ENCODE data around the gene NEK6.
A peak's percentile ranks its signal among the peaks of the same experiment; 100 is the strongest.

The NEK6 gene

GRCh38 chr9:124348831-124349230 is 91.1 kb downstream of the NEK6 start:
- no peak for TF ChIP-seq CTCF (conservative IDR thresholded peaks at IDR 0.05; ENCODE audit: low read depth)
- H3K27ac ChIP-seq: peak overlapping the region; percentile 33
- ChIA-PET POLR2A (ENCODE audit: low non-redundant PET) (no interaction called here), CTCF (no interaction called here)
- DNase-seq (ENCODE audit: low spot score): no peak

- DNase-seq (ENCODE audit: low spot score): no peak
- CTCF ChIA-PET: no interaction called here
- TF ChIP-seq CTCF (conservative IDR thresholded peaks at IDR 0.05; ENCODE audit: low read depth): no peak
- POLR2A ChIA-PET (ENCODE audit: low non-redundant PET): no interaction called here
- peak overlapping the region; percentile 33 for H3K27ac ChIP-seq
Measured at GRCh38 chr9:124349267-124349666, 91.5 kb downstream of the NEK6 start.

- no peak for DNase-seq (ENCODE audit: low spot score)
- POLR2A ChIA-PET (ENCODE audit: low non-redundant PET): no interaction called here
- TF ChIP-seq CTCF (conservative IDR thresholded peaks at IDR 0.05; ENCODE audit: low read depth): no peak
- H3K27ac ChIP-seq: peak overlapping the region; percentile 33; the same call in 1 of the 2 replicates
- CTCF ChIA-PET: interaction anchor here (0.5 kb wide), 1 partner anchor 60 kb away, joined by 3 read pairs; no protein-coding TSS in a partner anchor
Measured at GRCh38 chr9:124349675-124350493, 92.1 kb downstream of the NEK6 start.

GRCh38 chr9:124350494-124351263 is 92.9 kb downstream of the NEK6 start:
- ChIA-PET CTCF (no interaction called here), POLR2A (ENCODE audit: low non-redundant PET) (no interaction called here)
- peak overlapping the region; percentile 6; the same call in 1 of the 2 replicates for H3K27ac ChIP-seq
- no peak for TF ChIP-seq CTCF (conservative IDR thresholded peaks at IDR 0.05; ENCODE audit: low read depth)
- no peak for DNase-seq (ENCODE audit: low spot score)

GRCh38 chr9:124351672-124352468 is 94.1 kb downstream of the NEK6 start:
- no peak for DNase-seq (ENCODE audit: low spot score)
- H3K27ac ChIP-seq: peak overlapping the region; percentile 42
- ChIA-PET POLR2A (ENCODE audit: low non-redundant PET) (no interaction called here), CTCF (interaction anchor here (0.6 kb wide), 2 partner anchors 171 to 402 kb away, joined by 3 to 4 read pairs; no protein-coding TSS in a partner anchor)
- TF ChIP-seq CTCF (conservative IDR thresholded peaks at IDR 0.05; ENCODE audit: low read depth): no peak

GRCh38 chr9:124352616-124353015 is 94.9 kb downstream of the NEK6 start:
- DNase-seq (ENCODE audit: low spot score): no peak
- no peak for TF ChIP-seq CTCF (conservative IDR thresholded peaks at IDR 0.05; ENCODE audit: low read depth)
- ChIA-PET POLR2A (ENCODE audit: low non-redundant PET) (no interaction called here), CTCF (interaction anchor here (0.6 kb wide), 1 partner anchor 401 kb away, joined by 4 read pairs; no protein-coding TSS in a partner anchor)
- H3K27ac ChIP-seq: peak overlapping the region; percentile 42
